GM08714 (cell line): ENCODE measurements around the gene IL9.
"Not testable (repeated sequence)": the region's sequence is repeated elsewhere in the genome, so short reads cannot be mapped to it uniquely, and the experiment has no call there.

Source experiments
- H3K4me3 ChIP-seq: fragments of 200-500 bp; sonication (Bioruptor generic); 2 replicates; pipeline ENCODE4 v1.5.1; 2014; ENCODE audit warnings: mild to moderate bottlenecking, low read length, inconsistent platforms
- ZNF274 ChIP-seq: IDR thresholded peaks from 2 replicates; pipeline ENCODE4 v1.6.1; 2012; ENCODE audit warnings: mild to moderate bottlenecking, low read depth, low read length

The IL9 gene

GRCh38 chr5:135868681-135869080, 27.0 kb downstream of the IL9 start:
- TF ChIP-seq ZNF274, result no peak
- H3K4me3 ChIP-seq, result no peak overlapping the region

- TF ChIP-seq ZNF274, result no peak
- H3K4me3 ChIP-seq, result no peak overlapping the region
Observed at GRCh38 chr5:135867599-135867998, 28.0 kb downstream of the IL9 start.

- no peak overlapping the region for H3K4me3 ChIP-seq
- no peak for TF ChIP-seq ZNF274
Observed at GRCh38 chr5:135866016-135866415, 29.6 kb downstream of the IL9 start.

GRCh38 chr5:135864503-135865435, 30.9 kb downstream of the IL9 start:
- H3K4me3 ChIP-seq, result no peak overlapping the region
- TF ChIP-seq ZNF274, result no peak

- no peak for TF ChIP-seq ZNF274
- no peak overlapping the region for H3K4me3 ChIP-seq
Observed at GRCh38 chr5:135862744-135863143, 32.9 kb downstream of the IL9 start.

GRCh38 chr5:135862086-135862485, 33.6 kb downstream of the IL9 start:
- no peak for TF ChIP-seq ZNF274
- no peak overlapping the region for H3K4me3 ChIP-seq

- H3K4me3 ChIP-seq, result no peak overlapping the region
- no peak for TF ChIP-seq ZNF274
Observed at GRCh38 chr5:135861641-135862040, 34.0 kb downstream of the IL9 start.

- no peak overlapping the region for H3K4me3 ChIP-seq
- TF ChIP-seq ZNF274, result no peak
Observed at GRCh38 chr5:135859641-135860040, 36.0 kb downstream of the IL9 start.

GRCh38 chr5:135859186-135859585, 36.5 kb downstream of the IL9 start:
- H3K4me3 ChIP-seq, result not testable (repeated sequence)

- TF ChIP-seq ZNF274, result no peak
- no peak overlapping the region for H3K4me3 ChIP-seq
Observed at GRCh38 chr5:135857630-135858311, 37.9 kb downstream of the IL9 start.

- H3K4me3 ChIP-seq, result no peak overlapping the region
- TF ChIP-seq ZNF274, result no peak
Observed at GRCh38 chr5:135851915-135852845, 43.5 kb downstream of the IL9 start.

GRCh38 chr5:135851186-135851914, 44.3 kb downstream of the IL9 start:
- H3K4me3 ChIP-seq, result no peak overlapping the region
- TF ChIP-seq ZNF274, result no peak

GRCh38 chr5:135850671-135851070, 45.0 kb downstream of the IL9 start:
- TF ChIP-seq ZNF274, result no peak
- no peak overlapping the region for H3K4me3 ChIP-seq
